Smooth muscle cell (in vitro differentiated cells): Measurements from ENCODE around the gene PPP2R2C. TPM values are rescaled to one million over a fixed set of nuclear protein-coding genes. Genes with fewer than 3 reads are reported as not detected.

Experiments
- DNase-seq: peaks from one replicate; lab custom pipeline; 2025; ENCODE audit not compliant: unreplicated experiment; lab: John Stamatoyannopoulos, UW
- H2AFZ ChIP-seq: fragments of 200-600 bp; sonication (generic); 2 replicates; pipeline ENCODE4 v1.6.0; 2016; ENCODE audit warnings: antibody characterized with exemption, low read depth, mild to moderate bottlenecking
- H3F3A ChIP-seq: fragments of 200-600 bp; sonication (generic); 2 replicates; pipeline ENCODE4 v1.6.0; 2017; ENCODE audit warnings: antibody characterized with exemption, low read depth
- H3K27ac ChIP-seq: fragments of 200-600 bp; sonication (generic); 2 replicates; pipeline ENCODE4 v1.5.1; 2016; ENCODE audit warnings: low read depth, mild to moderate bottlenecking
- H3K27me3 ChIP-seq: fragments of 200-600 bp; sonication (generic); 2 replicates; pipeline ENCODE4 v1.6.1; 2016; ENCODE audit warnings: low read depth, mild to moderate bottlenecking
- H3K36me3 ChIP-seq: fragments of 200-600 bp; sonication (generic); 2 replicates; pipeline ENCODE4 v1.5.1; 2016; ENCODE audit warnings: low read depth
- H3K4me1 ChIP-seq: fragments of 200-600 bp; sonication (generic); 2 replicates; pipeline ENCODE4 v1.5.1; 2016; ENCODE audit warnings: low read depth
- H3K4me2 ChIP-seq: fragments of 200-600 bp; sonication (generic); 2 replicates; pipeline ENCODE4 v1.6.0; 2016; ENCODE audit warnings: mild to moderate bottlenecking
- H3K4me3 ChIP-seq: fragments of 200-600 bp; sonication (generic); 2 replicates; pipeline ENCODE4 v1.5.1; 2016; ENCODE audit warnings: mild to moderate bottlenecking
- H3K79me2 ChIP-seq: fragments of 200-600 bp; sonication (generic); 2 replicates; pipeline ENCODE4 v1.6.0; 2016; ENCODE audit warnings: low read depth, mild to moderate bottlenecking
- H3K9ac ChIP-seq: fragments of 200-600 bp; sonication (generic); 2 replicates; pipeline ENCODE4 v1.6.0; 2016; ENCODE audit warnings: low read depth
- H3K9me3 ChIP-seq: fragments of 200-600 bp; sonication (generic); replicated peaks from 2 replicates; pipeline ENCODE4 v1.5.1; 2016; ENCODE audit warnings: low read depth
- H4K20me1 ChIP-seq: fragments of 200-600 bp; sonication (generic); 2 replicates; pipeline ENCODE4 v1.6.0; 2016; ENCODE audit warnings: low read depth
- CTCF ChIP-seq: fragments of 200-600 bp; sonication (generic); IDR thresholded peaks from 2 replicates; pipeline ENCODE4 v1.5.1; 2017; ENCODE audit warnings: borderline replicate concordance, mild to moderate bottlenecking, antibody characterized with exemption; ENCODE audit not compliant: insufficient read depth, poor library complexity, severe bottlenecking
- WGBS: methylation state at CpG from one replicate; pipeline ENCODE4 v1.1.7; 2016; ENCODE audit warnings: low lambda C conversion rate; 5-methylcytosine and 5-hydroxymethylcytosine counted together
- polyA plus RNA-seq: library from polyadenylated mRNA; unstranded; fragments of >200 nt; fragmentation: Nextera tagmentation; extraction: Ambion mirVana; gene quantifications from 2 replicates; pipeline ENCODE4 v1.2.1, GENCODE V29; 2016
- total RNA-seq: library from RNA; depleted of rRNA; stranded (reverse); fragments of >200 nt; gene quantifications from 2 replicates; pipeline ENCODE4 v1.2.3, GENCODE V29; 2014

The PPP2R2C gene
- total and polyA plus RNA-seq, 2 experiments from 2014 or later = 0.54 to 1.8 TPM

- DNase-seq = no peak
- Histone ChIP-seq H3K4me1 (no peaks in the 10 kb centered on the region), H4K20me1 (no peaks in the 10 kb centered on the region), H3F3A (no peaks in the 10 kb centered on the region), H3K4me2 (no peak overlapping the region), H3K9ac (no peak overlapping the region), H3K27ac (no peak overlapping the region), H3K27me3 (no peaks in the 10 kb centered on the region), H3K9me3 (no peaks in the 10 kb centered on the region), H2AFZ (no peak overlapping the region), H3K4me3 (no peak overlapping the region), H3K36me3 (no peaks in the 10 kb centered on the region), H3K79me2 (no peaks in the 10 kb centered on the region)
- 94% methylated on average over 6 of the region's 6 CpGs for WGBS
- TF ChIP-seq CTCF = no peak
Observed at GRCh38 chr4:6410664-6411063, 61.8 kb downstream of the PPP2R2C start.

GRCh38 chr4:6410068-6410467, 62.3 kb downstream of the PPP2R2C start:
- Histone ChIP-seq H3K79me2 (no peaks in the 10 kb centered on the region), H4K20me1 (no peaks in the 10 kb centered on the region), H2AFZ (no peak overlapping the region), H3K4me2 (no peak overlapping the region), H3K9me3 (no peaks in the 10 kb centered on the region), H3K36me3 (no peaks in the 10 kb centered on the region), H3K27ac (no peak overlapping the region), H3K4me3 (no peak overlapping the region), H3K27me3 (no peaks in the 10 kb centered on the region), H3F3A (no peaks in the 10 kb centered on the region), H3K4me1 (peaks cover 6% of the 10 kb centered on the region), H3K9ac (no peak overlapping the region)
- no peak for DNase-seq
- 91% methylated on average over 11 of the region's 11 CpGs for WGBS
- TF ChIP-seq CTCF = no peak

- Histone ChIP-seq H3K27me3 (no peaks in the 10 kb centered on the region), H3K4me3 (no peak overlapping the region), H2AFZ (no peak overlapping the region), H3K9me3 (no peaks in the 10 kb centered on the region), H3K79me2 (no peaks in the 10 kb centered on the region), H3K4me2 (no peak overlapping the region), H3K9ac (no peak overlapping the region), H3F3A (no peaks in the 10 kb centered on the region), H4K20me1 (no peaks in the 10 kb centered on the region), H3K27ac (no peak overlapping the region), H3K36me3 (no peaks in the 10 kb centered on the region), H3K4me1 (peaks cover 12% of the 10 kb centered on the region)
- DNase-seq = no peak
- TF ChIP-seq CTCF = no peak
- WGBS = 87% methylated on average over 6 of the region's 6 CpGs
Observed at GRCh38 chr4:6409381-6409780, 63.0 kb downstream of the PPP2R2C start.

GRCh38 chr4:6408263-6408662, 64.2 kb downstream of the PPP2R2C start:
- H3K27me3 ChIP-seq = no peaks in the 10 kb centered on the region
- peaks cover 12% of the 10 kb centered on the region for H3K4me1 ChIP-seq
- 84% methylated on average over 4 of the region's 4 CpGs for WGBS
- no peaks in the 10 kb centered on the region for H3K9me3 ChIP-seq
- no peak overlapping the region for H3K4me3 ChIP-seq
- no peaks in the 10 kb centered on the region for H4K20me1 ChIP-seq
- no peak overlapping the region for H3K4me2 ChIP-seq
- no peak for TF ChIP-seq CTCF
- H3K27ac ChIP-seq = no peak overlapping the region
- H2AFZ ChIP-seq = no peak overlapping the region
- H3K9ac ChIP-seq = no peak overlapping the region
- no peaks in the 10 kb centered on the region for H3K36me3 ChIP-seq
- DNase-seq = no peak
- no peaks in the 10 kb centered on the region for H3F3A ChIP-seq
- H3K79me2 ChIP-seq = no peaks in the 10 kb centered on the region
